Ovary (tissue), 3 donors: ENCODE data around the gene XAGE2.

Source experiments
- CTCF ChIP-seq, 3 donors: fragments of 450-650 bp in 2 of 3; fragments of 200-600 bp in 1 of 3; IDR thresholded peaks; one replicate each; pipeline versions ENCODE4 v1.5.1 to v1.8.0; 2016 to 2022; ENCODE audit warnings: antibody characterized with exemption in 3 of 3, mild to moderate bottlenecking in 1 of 3
- EP300 ChIP-seq: sonication (generic); formaldehyde crosslinking; IDR thresholded peaks from one replicate; pipeline ENCODE4 v1.6.1; 2017; ENCODE audit warnings: antibody characterized with exemption
- POLR2A ChIP-seq: fragments of 450-650 bp; IDR thresholded peaks from one replicate; pipeline ENCODE4 v1.6.1; 2017; ENCODE audit warnings: antibody characterized with exemption, mild to moderate bottlenecking, moderate library complexity
- donor health status: DM: no; HTN: no; CAD: no.

- TF ChIP-seq POLR2A: no peak
- no peak for TF ChIP-seq CTCF (IDR thresholded peaks at IDR 0.05)
- no peak for TF ChIP-seq EP300
These were observed 9.1 kb upstream of the XAGE2 start for GRCh38 chrX:52359614-52360232.
